PC-3 (cell line): ENCODE data around the gene CCER1. TPM values are rescaled to one million over a fixed set of nuclear protein-coding genes. Genes with fewer than 3 reads are reported as not detected.

Experiments used
- ATAC-seq: fragments of 200-7000 bp; cut with Tn5 transposase; 2 replicates; pipeline ENCODE4 v1.9.1; 2020; ENCODE audit warnings: mild to moderate bottlenecking, moderate library complexity
- BruUV-seq: library from RNA; stranded (reverse); fragments of 400-500 nt; replicated peaks from 2 replicates; lab custom pipeline; 2021; lab: Mats Ljungman, UMichigan
- CTCF ChIA-PET: fragments of 300-600 bp; sonication (Branson Sonifier 250); formaldehyde crosslinking; loops from one replicate; lab custom pipeline; 2022; ENCODE audit warnings: antibody characterized with exemption; lab: Charles Lee
- POLR2A ChIA-PET: fragments of 300-600 bp; sonication (Branson Sonifier 250); formaldehyde crosslinking; loops from one replicate; lab custom pipeline; 2022; ENCODE audit warnings: antibody characterized with exemption; ENCODE audit not compliant: unreplicated experiment; lab: Charles Lee
- DNase-seq: peaks from one replicate; pipeline ENCODE4 v3.0.0-alpha.2; 2015
- H2AFZ ChIP-seq: fragments of 300-600 bp; sonication (generic); 2 replicates; pipeline ENCODE4 v1.6.0; 2016; ENCODE audit warnings: antibody characterized with exemption, low read length
- H3F3A ChIP-seq: fragments of 300-600 bp; sonication (generic); one replicate; pipeline ENCODE4 v1.6.0; 2017; ENCODE audit warnings: antibody characterized with exemption, low read length, control low read depth, mild to moderate bottlenecking; ENCODE audit not compliant: unreplicated experiment
- H3K27ac ChIP-seq: fragments of 300-600 bp; sonication (generic); 2 replicates; pipeline ENCODE4 v1.5.1; 2016; ENCODE audit warnings: mild to moderate bottlenecking, low read length
- H3K27me3 ChIP-seq: fragments of 300-600 bp; sonication (generic); 2 replicates; pipeline ENCODE4 v1.6.1; 2016; ENCODE audit warnings: low read length, mixed read lengths
- H3K36me3 ChIP-seq: fragments of 300-600 bp; sonication (generic); 2 replicates; pipeline ENCODE4 v1.6.1; 2016; ENCODE audit warnings: low read depth, mixed run types, low read length, mixed read lengths
- H3K4me1 ChIP-seq: fragments of 300-600 bp; sonication (generic); 2 replicates; pipeline ENCODE4 v1.5.1; 2016; ENCODE audit warnings: low read length; ENCODE audit not compliant: insufficient read depth
- H3K4me2 ChIP-seq: fragments of 300-600 bp; sonication (generic); 2 replicates; pipeline ENCODE4 v1.6.0; 2016; ENCODE audit warnings: low read length
- H3K4me3 ChIP-seq: fragments of 300-600 bp; sonication (generic); 2 replicates; pipeline ENCODE4 v1.5.1; 2016; ENCODE audit warnings: mild to moderate bottlenecking, low read length, mixed read lengths
- H3K79me2 ChIP-seq: fragments of 300-600 bp; sonication (generic); 2 replicates; pipeline ENCODE4 v1.6.1; 2017; ENCODE audit warnings: low read length, mixed read lengths
- H3K9ac ChIP-seq: fragments of 300-600 bp; sonication (generic); 2 replicates; pipeline ENCODE4 v1.6.0; 2016; ENCODE audit warnings: mild to moderate bottlenecking, low read length
- H3K9me2 ChIP-seq: fragments of 300-600 bp; sonication (generic); replicated peaks from 2 replicates; pipeline ENCODE4 v1.6.1; 2016; ENCODE audit warnings: mixed run types, low read length, mixed read lengths
- H3K9me3 ChIP-seq: fragments of 300-600 bp; sonication (generic); 2 replicates; pipeline ENCODE4 v1.6.1; 2016; ENCODE audit warnings: low read length, mixed read lengths
- H4K20me1 ChIP-seq: fragments of 300-600 bp; sonication (generic); 2 replicates; pipeline ENCODE4 v1.6.1; 2016; ENCODE audit warnings: low read length, mixed read lengths
- CTCF ChIP-seq: fragments of 300-600 bp; sonication (generic); conservative IDR thresholded peaks from 2 replicates; pipeline ENCODE4 v1.5.1; 2017; ENCODE audit warnings: antibody characterized with exemption, low read depth, mild to moderate bottlenecking, low read length
- EZH2 ChIP-seq: fragments of 300-600 bp; sonication (generic); IDR thresholded peaks from one replicate; pipeline ENCODE4 v1.6.1; 2017; ENCODE audit warnings: antibody characterized with exemption, mild to moderate bottlenecking, low read length; ENCODE audit not compliant: unreplicated experiment
- EZH2phosphoT487 ChIP-seq: fragments of 300-600 bp; sonication (generic); IDR thresholded peaks from 2 replicates; pipeline ENCODE4 v1.6.1; 2018; ENCODE audit warnings: mild to moderate bottlenecking, antibody characterized with exemption, low read length, borderline replicate concordance
- intact Hi-C: fragments of 100-400 bp; cut with micrococcal nuclease; formaldehyde crosslinking; loops from 2 replicates; pipeline ENCODE4 v1.9.0; 2023
- total RNA-seq: library from RNA; depleted of rRNA; stranded (reverse); fragments of >200 nt; gene quantifications from 2 replicates; pipeline ENCODE4 v1.2.3, GENCODE V29; 2014

Gene CCER1
- total RNA-seq, 1 experiment from 2014 or later: not detected

GRCh38 chr12:90940872-90941499 lies 14.0 kb downstream of the CCER1 start:
- ChIA-PET POLR2A (interaction anchor here (0.6 kb wide), 1 partner anchor 87 kb away, joined by 6 read pairs; no protein-coding TSS in a partner anchor), CTCF (interaction anchor here (0.5 kb wide), 1 partner anchor 19 kb away, joined by 3 read pairs; no protein-coding TSS in a partner anchor)
- H2AFZ ChIP-seq: 0 out of 2 replicates have a peak overlapping the region, but pooled peaks have one; percentile 51
- H3F3A ChIP-seq: no peaks in the 10 kb centered on the region
- no peaks in the 10 kb centered on the region for H3K9me2 ChIP-seq
- ATAC-seq (peak; percentile 49), DNase-seq (peak; percentile 78)
- TF ChIP-seq CTCF: peak; percentile 83
- no peak for TF ChIP-seq EZH2phosphoT487
- TF ChIP-seq EZH2: no peak
- H3K4me3 ChIP-seq: no peak overlapping the region
- 0 out of 2 replicates have a peak overlapping the region, but pooled peaks have one; percentile 27 for H3K4me2 ChIP-seq
- BruUV-seq: no TSS peak
- peaks cover 38% of the 10 kb centered on the region for H3K4me1 ChIP-seq
- H3K9me3 ChIP-seq: no peaks in the 10 kb centered on the region
- no peaks in the 10 kb centered on the region for H3K79me2 ChIP-seq
- H3K9ac ChIP-seq: no peak overlapping the region
- no peak overlapping the region for H3K27ac ChIP-seq
- no peaks in the 10 kb centered on the region for H3K36me3 ChIP-seq
- no peaks in the 10 kb centered on the region for H4K20me1 ChIP-seq
- intact Hi-C loops: loop anchor here (1.0 to 5.0 kb wide), 5 partner anchors 34 to 1399 kb away; no protein-coding TSS in a partner anchor
- H3K27me3 ChIP-seq: no peaks in the 10 kb centered on the region

- CTCF ChIA-PET: no interaction called here
Measured at GRCh38 chr12:90939382-90939781, 15.6 kb downstream of the CCER1 start.

More at GRCh38 chr12:90939382-90939781, 15.6 kb downstream of the CCER1 start:
- no peaks in the 10 kb centered on the region for H3K79me2 ChIP-seq
- no peak overlapping the region for H2AFZ ChIP-seq
- POLR2A ChIA-PET: no interaction called here
- H3K4me1 ChIP-seq: peaks cover 39% of the 10 kb centered on the region
- BruUV-seq: no TSS peak
- no peak for ATAC-seq
- H3K27ac ChIP-seq: peak overlapping the region; percentile 92
- TF ChIP-seq EZH2phosphoT487 (no peak), CTCF (no peak), EZH2 (no peak)
- no peaks in the 10 kb centered on the region for H3K36me3 ChIP-seq
- no peaks in the 10 kb centered on the region for H3K9me2 ChIP-seq
- peak overlapping the region; percentile 74; the same call in 1 of the 2 replicates for H3K9ac ChIP-seq
- H4K20me1 ChIP-seq: no peaks in the 10 kb centered on the region
- H3K4me3 ChIP-seq: no peak overlapping the region
- H3F3A ChIP-seq: no peaks in the 10 kb centered on the region
- H3K9me3 ChIP-seq: no peaks in the 10 kb centered on the region
- peak overlapping the region; percentile 68 for H3K4me2 ChIP-seq
- intact Hi-C loops: loop anchor here (2.0 kb wide), 1 partner anchor 17 kb away; no protein-coding TSS in a partner anchor
- DNase-seq: peak; percentile 44
- H3K27me3 ChIP-seq: no peaks in the 10 kb centered on the region
